Lower leg skin (tissue), 3 donors: ENCODE results near the gene DCN.

Experiments
- CTCF ChIP-seq, 3 donors: fragments of 450-650 bp; IDR thresholded peaks; one replicate each; pipeline ENCODE4 v1.5.1; 2016; ENCODE audit warnings: antibody characterized with exemption in 3 of 3, mild to moderate bottlenecking in 3 of 3, moderate library complexity in 2 of 3
- POLR2A ChIP-seq, 2 donors: fragments of 450-650 bp; IDR thresholded peaks; one replicate each; pipeline ENCODE4 v1.6.1; 2016 to 2017; ENCODE audit warnings: antibody characterized with exemption in 2 of 2, mild to moderate bottlenecking in 1 of 2, moderate library complexity in 1 of 2

- TF ChIP-seq CTCF (IDR thresholded peaks at IDR 0.05), result no peak
- TF ChIP-seq POLR2A (IDR thresholded peaks at IDR 0.05), result no peak
These were observed 37.3 kb upstream of the DCN start for GRCh38 chr12:91219919-91220318.
